Heart right ventricle (tissue), 16 donors: ENCODE measurements around the gene ABHD1. TPM values are rescaled to one million over a fixed set of nuclear protein-coding genes. Genes with fewer than 3 reads are reported as not detected.

Source experiments
- ATAC-seq, 8 donors: fragments of 200-7000 bp; cut with Tn5 transposase; one replicate each; pipeline ENCODE4 v1.9.1; 2020; ENCODE audit warnings: mild to moderate bottlenecking in 8 of 8, moderate library complexity in 8 of 8, moderate number of reproducible peaks in 1 of 8
- DNase-seq, 2 donors: peaks; one replicate each; pipeline ENCODE4 v3.0.0-alpha.2; 2020
- H3K27ac ChIP-seq, 10 donors: fragments of 200-600 bp; sonication (generic) in 2 of 10; one replicate each; pipeline versions ENCODE4 v1.5.0 to v1.8.0; 2020 to 2022; ENCODE audit warnings: mild to moderate bottlenecking in 3 of 10
- H3K27me3 ChIP-seq, 7 donors: fragments of 200-600 bp; one replicate each; pipeline ENCODE4 v1.8.0; 2021 to 2022; ENCODE audit warnings: mild to moderate bottlenecking in 2 of 7
- H3K36me3 ChIP-seq, 9 donors: fragments of 200-600 bp; sonication (generic) in 1 of 9; one replicate each; pipeline versions ENCODE4 v1.5.0 to v1.8.0; 2020 to 2022; ENCODE audit warnings: mild to moderate bottlenecking in 2 of 9
- H3K4me1 ChIP-seq, 9 donors: fragments of 200-600 bp; sonication (generic) in 1 of 9; one replicate each; pipeline versions ENCODE4 v1.5.0 to v1.8.0; 2020 to 2022; ENCODE audit warnings: mild to moderate bottlenecking in 4 of 9
- H3K4me3 ChIP-seq, 10 donors: fragments of 200-600 bp; sonication (generic) in 2 of 10; one replicate each; pipeline versions ENCODE4 v1.5.0 to v1.8.0; 2020 to 2022; ENCODE audit warnings: mild to moderate bottlenecking in 7 of 10, moderate library complexity in 2 of 10
- H3K9me3 ChIP-seq, 11 donors: fragments of 200-600 bp in 10 of 11; sonication (generic) in 2 of 11; one replicate each; pipeline versions ENCODE4 v1.5.0 to v1.8.0; 2013 to 2022; ENCODE audit warnings: mild to moderate bottlenecking in 2 of 11, control low read depth in 1 of 11, moderate library complexity in 1 of 11
- CTCF ChIP-seq, 9 donors: fragments of 200-600 bp; sonication (generic) in 2 of 9; IDR thresholded peaks; one replicate each; pipeline versions ENCODE4 v1.5.0 to v1.8.0; 2021 to 2022; ENCODE audit warnings: antibody characterized with exemption in 9 of 9, mild to moderate bottlenecking in 5 of 9, moderate library complexity in 1 of 9
- WGBS, 2 donors: extraction: QIAGEN DNeasy Blood & Tissue Kit; methylation state at CpG; one replicate each; pipeline ENCODE4 v1.1.7; 2013; ENCODE audit warnings: inconsistent platforms in 1 of 2; 5-methylcytosine and 5-hydroxymethylcytosine counted together
- intact Hi-C, 10 donors: fragments of 100-400 bp; cut with DNase I; formaldehyde crosslinking; loops; one replicate each; pipeline versions ENCODE4 v1.11.1 to v1.14.2; 2022
- polyA plus RNA-seq, 2 donors: library from polyadenylated mRNA; stranded (reverse); fragments of 200-250 nt; gene quantifications; one replicate each; pipeline ENCODE4 v1.2.3, GENCODE V29; 2013
- total RNA-seq, 10 donors: library from RNA; stranded (reverse); fragmentation: NEBNext Ultra II Directional in 3 of 10; extraction: Animal tissue kit (Norgen Biotek cat#: 25700) in 3 of 10; gene quantifications; one replicate each; pipeline versions ENCODE4 v1.2.1 to v1.2.4, GENCODE V29; 2021 to 2023
- donor health status: Arrhythmogenic right ventricular cardiomyopathy.
- donor health status: ischemic (EF 13 %, LVEDD 7.1; RV severe dilation, severe dysfunction).
- donor health status: healthy with polysubstance abuse.
- donor health status: DM: no; HTN: yes; CAD: no.
- donor health status: DM: no; HTN: no; CAD: no.
- donor health status: ischemic (EF 25% LVEDD 6.9; RV normal size, moderate dysfunction).
- donor health status: ischemic (EF 25% LVEDD 5.7; RV mildly dilated, moderate dysfunction).
- donor health status: healthy.
- donor health status: DM: yes; HTN: yes; CAD: no.
- donor health status: Ischemic cardiomyopathy.
- donor health status: ischemic (EF 35%, LVEDD 5.7; RV mildly dilated, moderate dysfunction).
- donor health status: nonischemic (EF 11% LVEDD 7.7; RV severe dilation, severe dysfunction).
- donor health status: DM: yes; HTN: yes; CAD: no.
- donor health status: PGD.
- donor health status: ischemic (EF 29% LVEDD 5.4; RV normal size, mild dysfunction).
- donor health status: nonischemic (EF 23%, LVEDD 6.1; RV moderate dilation, normal function).

Gene ABHD1
- total and polyA plus RNA-seq, 12 donors = 0.29 to 12.1 (median 2.5) TPM

GRCh38 chr2:27097341-27097740 is 26.3 kb upstream of the ABHD1 start:
- no peak for TF ChIP-seq CTCF (IDR thresholded peaks at IDR 0.05)
- Histone ChIP-seq H3K4me3 (no peak overlapping the region), H3K4me1 (peaks cover 0 to 14% (median 12%) of the 10 kb centered on the region in 9 donors), H3K27ac (no peak overlapping the region), H3K27me3 (no peaks in the 10 kb centered on the region), H3K9me3 (no peaks in the 10 kb centered on the region), H3K36me3 (peaks cover 0 to 5% (median 0%) of the 10 kb centered on the region in 9 donors)
- ATAC-seq = no peak
- no peak for DNase-seq
- 91% methylated on average over 14 of the region's 14 CpGs for WGBS, 2 donors
- intact Hi-C loops = loop anchor here in 8 of 10 donors (5.0 to 10.0 kb wide), 7 partner anchors 35 to 207 kb away; partner anchors contain the start of genes TRIM54 (in 3 of the 8), UCN (in 2 of the 8) and PREB (in 1 of the 8)

- Histone ChIP-seq H3K4me1 (peaks cover 0 to 14% (median 12%) of the 10 kb centered on the region in 9 donors), H3K27me3 (peaks cover 0 to 7% (median 0%) of the 10 kb centered on the region in 7 donors), H3K36me3 (peaks cover 0 to 5% (median 0%) of the 10 kb centered on the region in 9 donors), H3K4me3 (no peak overlapping the region), H3K9me3 (no peaks in the 10 kb centered on the region), H3K27ac (no peak overlapping the region)
- intact Hi-C loops = loop anchor here (2.0 to 10.0 kb wide), 10 partner anchors 33 to 205 kb away; partner anchors contain the start of genes TRIM54 (in 3 of the 10), UCN (in 2 of the 10) and PREB (in 1 of the 10)
- WGBS, 2 donors = 92 to 96% methylated on average over 19 of the region's 19 CpGs
- ATAC-seq (no peak), DNase-seq (no peak)
- no peak for TF ChIP-seq CTCF (IDR thresholded peaks at IDR 0.05)
These were observed 24.2 kb upstream of the ABHD1 start for GRCh38 chr2:27099334-27099955.

GRCh38 chr2:27100036-27100435 is 23.6 kb upstream of the ABHD1 start:
- intact Hi-C loops = loop anchor here in 1 of 10 donors (10.0 kb wide), 1 partner anchor 195 kb away; no protein-coding TSS in a partner anchor
- peaks cover 0 to 10% (median 0%) of the 10 kb centered on the region in 7 donors for H3K27me3 ChIP-seq
- no peak for ATAC-seq
- peaks cover 0 to 5% (median 0%) of the 10 kb centered on the region in 9 donors for H3K36me3 ChIP-seq
- peaks cover 0 to 14% (median 12%) of the 10 kb centered on the region in 9 donors for H3K4me1 ChIP-seq
- H3K9me3 ChIP-seq = no peaks in the 10 kb centered on the region
- 89% methylated on average over 10 of the region's 10 CpGs for WGBS, 2 donors
- H3K4me3 ChIP-seq = no peak overlapping the region
- H3K27ac ChIP-seq = no peak overlapping the region
- DNase-seq = no peak
- no peak for TF ChIP-seq CTCF (IDR thresholded peaks at IDR 0.05)

GRCh38 chr2:27102329-27102728 is 21.3 kb upstream of the ABHD1 start:
- WGBS, 2 donors = 71 to 79% methylated on average over 5 of the region's 5 CpGs
- H3K9me3 ChIP-seq = no peaks in the 10 kb centered on the region
- no peak overlapping the region for H3K4me3 ChIP-seq
- peaks cover 0 to 5% (median 0%) of the 10 kb centered on the region in 9 donors for H3K36me3 ChIP-seq
- DNase-seq = no peak
- H3K27me3 ChIP-seq = peaks cover 0 to 20% (median 2%) of the 10 kb centered on the region in 7 donors
- intact Hi-C loops = loop anchor here in 1 of 10 donors (10.0 kb wide), 1 partner anchor 192 kb away; no protein-coding TSS in a partner anchor
- no peaks in the 10 kb centered on the region for H3K4me1 ChIP-seq
- no peak for TF ChIP-seq CTCF (IDR thresholded peaks at IDR 0.05)
- H3K27ac ChIP-seq = no peak overlapping the region
- no peak for ATAC-seq
